CD4-positive, alpha-beta T cell treated with Interleukin-15 for 1 hour (primary cell): ENCODE measurements around the gene BUB3.

ENCODE experiments used
- DNase-seq: peaks from one replicate; pipeline ENCODE4 v3.0.0-alpha.2; 2020

Gene BUB3

GRCh38 chr10:123141791-123142700 is 12.2 kb upstream of the BUB3 start:
- no peak for DNase-seq

- no peak for DNase-seq
Measured at GRCh38 chr10:123142701-123143161, 11.5 kb upstream of the BUB3 start.

GRCh38 chr10:123143162-123143824 is 10.9 kb upstream of the BUB3 start:
- DNase-seq: no peak

- DNase-seq: no peak
Measured at GRCh38 chr10:123143825-123144168, 10.4 kb upstream of the BUB3 start.

- DNase-seq: no peak
Measured at GRCh38 chr10:123144697-123145541, 9.3 kb upstream of the BUB3 start.

GRCh38 chr10:123145542-123146012 is 8.6 kb upstream of the BUB3 start:
- DNase-seq: no peak

- no peak for DNase-seq
Measured at GRCh38 chr10:123146013-123146893, 7.9 kb upstream of the BUB3 start.

GRCh38 chr10:123146894-123147634 is 7.1 kb upstream of the BUB3 start:
- DNase-seq: no peak

- DNase-seq: no peak
Measured at GRCh38 chr10:123147635-123148413, 6.4 kb upstream of the BUB3 start, which contains the start of gene HMX2. TSS of gene HMX2 (plus strand) at chr10:123148136. CDS start at chr10:123148379, 243 bp downstream.

- DNase-seq: no peak
Measured at GRCh38 chr10:123148414-123149161, 5.6 kb upstream of the BUB3 start.

- DNase-seq: no peak
Measured at GRCh38 chr10:123149162-123149567, 5.0 kb upstream of the BUB3 start.

GRCh38 chr10:123149568-123150270 is 4.5 kb upstream of the BUB3 start:
- no peak for DNase-seq

- DNase-seq: no peak
Measured at GRCh38 chr10:123150271-123150985, 3.8 kb upstream of the BUB3 start.

GRCh38 chr10:123150986-123151736 is 3.0 kb upstream of the BUB3 start:
- no peak for DNase-seq

GRCh38 chr10:123151737-123152135 is 2.5 kb upstream of the BUB3 start:
- DNase-seq: no peak

GRCh38 chr10:123153486-123154091 is 613 bp upstream of the BUB3 start:
- DNase-seq: no peak
